ENCODE results near the gene PLEKHH1.

DNA sequence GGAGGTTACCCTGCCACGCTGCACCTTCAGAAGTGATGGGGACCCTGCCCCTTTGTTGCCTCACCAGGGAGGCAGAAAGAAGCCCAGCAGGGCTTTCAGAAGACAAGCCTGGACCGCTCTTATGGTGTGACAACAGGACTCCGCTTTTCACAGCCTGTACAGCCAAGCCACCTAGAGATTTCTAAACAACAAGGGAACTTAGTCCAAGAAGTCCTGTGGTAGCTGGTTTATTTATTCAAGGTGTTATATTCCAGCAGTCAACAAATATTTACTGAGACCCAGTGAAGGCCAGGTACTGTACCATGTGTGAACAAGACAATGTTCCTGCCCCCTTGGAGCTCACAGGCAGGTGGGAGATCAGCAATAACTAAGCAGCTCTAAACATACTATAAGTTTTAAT, 40.6 kb upstream of the PLEKHH1 start:
- TF ChIP-seq, protein P1, sequence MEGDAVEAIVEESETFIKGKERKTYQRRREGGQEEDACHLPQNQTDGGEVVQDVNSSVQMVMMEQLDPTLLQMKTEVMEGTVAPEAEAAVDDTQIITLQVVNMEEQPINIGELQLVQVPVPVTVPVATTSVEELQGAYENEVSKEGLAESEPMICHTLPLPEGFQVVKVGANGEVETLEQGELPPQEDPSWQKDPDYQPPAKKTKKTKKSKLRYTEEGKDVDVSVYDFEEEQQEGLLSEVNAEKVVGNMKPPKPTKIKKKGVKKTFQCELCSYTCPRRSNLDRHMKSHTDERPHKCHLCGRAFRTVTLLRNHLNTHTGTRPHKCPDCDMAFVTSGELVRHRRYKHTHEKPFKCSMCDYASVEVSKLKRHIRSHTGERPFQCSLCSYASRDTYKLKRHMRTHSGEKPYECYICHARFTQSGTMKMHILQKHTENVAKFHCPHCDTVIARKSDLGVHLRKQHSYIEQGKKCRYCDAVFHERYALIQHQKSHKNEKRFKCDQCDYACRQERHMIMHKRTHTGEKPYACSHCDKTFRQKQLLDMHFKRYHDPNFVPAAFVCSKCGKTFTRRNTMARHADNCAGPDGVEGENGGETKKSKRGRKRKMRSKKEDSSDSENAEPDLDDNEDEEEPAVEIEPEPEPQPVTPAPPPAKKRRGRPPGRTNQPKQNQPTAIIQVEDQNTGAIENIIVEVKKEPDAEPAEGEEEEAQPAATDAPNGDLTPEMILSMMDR (IDR thresholded peaks at IDR 0.05): no peak
- TF ChIP-seq POLR2A (IDR thresholded peaks at IDR 0.05) (no peak), POLR2AphosphoS5 (IDR thresholded peaks at IDR 0.05) (no peak), EP300 (IDR thresholded peaks at IDR 0.05) (no peak)
